GM19452 (cell line): ENCODE data around the gene CFAP45.

Experiments used
- ATAC-seq: cut with Tn5 transposase; IDR thresholded peaks from one replicate; pipeline ENCODE4 v1.9.1; 2021; ENCODE audit not compliant: unreplicated experiment

CFAP45 gene

DNA sequence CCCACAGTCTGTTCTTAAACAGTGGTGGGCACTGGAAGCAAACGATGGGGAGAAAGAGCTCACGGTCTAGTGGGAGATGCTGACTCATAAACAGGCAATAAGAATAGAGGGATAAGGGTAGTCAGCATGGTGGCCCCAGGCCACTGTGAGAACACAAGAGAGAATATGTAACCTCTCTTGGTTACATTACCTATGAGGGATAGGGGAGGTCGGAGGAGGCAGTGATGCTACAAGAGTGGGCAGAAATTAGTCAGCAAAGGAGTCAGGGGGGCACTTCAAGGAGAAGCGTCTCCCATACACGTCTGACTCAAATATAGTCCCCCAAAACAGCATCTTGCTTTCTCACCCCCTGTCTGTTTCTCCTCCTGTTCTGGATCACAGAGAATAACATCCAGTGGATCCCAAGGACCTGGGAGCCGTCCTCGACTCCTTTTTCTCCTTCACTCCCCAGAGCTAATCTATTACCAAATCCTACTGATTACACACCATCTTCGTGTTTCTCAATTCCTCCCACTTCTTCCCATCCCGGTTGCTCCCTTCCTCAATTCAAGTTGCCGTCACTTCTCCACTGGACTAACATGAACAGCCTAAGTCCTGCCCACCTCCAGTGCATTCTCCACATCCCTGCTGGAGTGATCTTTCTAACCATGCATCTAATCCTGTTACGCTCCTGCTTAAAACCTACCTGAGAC lies 71.2 kb downstream of the CFAP45 start:
- no peak for ATAC-seq

GRCh38 chr1:159828176-159828575 lies 71.8 kb downstream of the CFAP45 start:
- ATAC-seq, result no peak

- no peak for ATAC-seq
Observed at GRCh38 chr1:159827549-159827948, 72.4 kb downstream of the CFAP45 start.

DNA sequence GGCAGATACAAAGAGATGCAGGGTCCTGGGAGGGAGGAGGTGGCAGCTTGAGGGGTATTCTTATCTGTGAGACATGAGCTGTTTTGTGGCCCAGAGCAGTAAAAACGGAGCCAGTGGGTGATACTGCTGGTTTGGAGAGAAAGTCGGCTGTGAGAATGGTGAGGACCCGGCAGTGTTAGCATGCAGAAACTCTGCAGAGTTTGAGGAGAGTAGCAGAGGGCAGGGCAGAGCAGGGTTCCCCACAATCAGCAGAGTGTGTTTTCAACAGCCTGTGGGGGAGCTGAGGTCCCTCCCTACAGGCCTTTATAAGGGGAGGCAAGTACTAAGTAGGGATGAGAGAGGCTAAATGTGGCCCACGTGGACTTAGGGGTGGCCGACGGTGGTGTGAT lies 72.9 kb downstream of the CFAP45 start:
- no peak for ATAC-seq

DNA sequence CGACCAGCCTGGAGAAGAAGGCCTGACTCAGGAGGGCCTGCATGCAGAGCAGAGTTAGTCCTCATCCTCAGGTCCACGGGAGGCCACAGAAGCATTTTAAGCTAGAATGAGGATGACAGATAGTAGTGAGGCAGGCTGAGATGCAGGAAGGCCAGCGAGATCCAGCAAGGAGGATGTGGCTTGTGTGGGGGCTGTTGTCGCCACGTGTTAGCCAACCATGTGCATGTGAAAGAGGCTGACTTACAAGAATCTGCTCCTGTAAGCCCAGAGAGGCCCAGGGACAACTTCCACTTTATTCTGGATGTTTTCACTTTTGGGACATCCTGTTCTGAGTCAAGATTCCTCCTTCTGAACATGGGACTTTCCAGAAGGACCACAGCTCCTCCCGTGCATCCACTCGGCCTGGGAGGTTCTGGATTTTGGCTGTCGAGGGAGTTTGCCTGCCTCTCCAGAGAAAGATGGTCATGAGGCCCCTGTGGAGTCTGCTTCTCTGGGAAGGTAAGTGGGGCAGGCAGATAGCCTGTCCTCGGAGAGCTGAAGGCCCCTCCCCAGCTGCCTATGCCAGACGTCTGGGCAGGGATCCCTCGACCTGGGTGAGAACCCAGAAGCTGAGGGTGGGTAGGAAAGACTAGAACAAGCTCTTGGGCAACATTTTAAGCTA lies 73.4 kb downstream of the CFAP45 start, which contains the start of gene SLAMF8:
Gene SLAMF8, plus strand, starts transcription at position 433 of the 661 bp plus-strand sequence. Its CDS starts 26 bp downstream, at position 459.
- ATAC-seq, result no peak

DNA sequence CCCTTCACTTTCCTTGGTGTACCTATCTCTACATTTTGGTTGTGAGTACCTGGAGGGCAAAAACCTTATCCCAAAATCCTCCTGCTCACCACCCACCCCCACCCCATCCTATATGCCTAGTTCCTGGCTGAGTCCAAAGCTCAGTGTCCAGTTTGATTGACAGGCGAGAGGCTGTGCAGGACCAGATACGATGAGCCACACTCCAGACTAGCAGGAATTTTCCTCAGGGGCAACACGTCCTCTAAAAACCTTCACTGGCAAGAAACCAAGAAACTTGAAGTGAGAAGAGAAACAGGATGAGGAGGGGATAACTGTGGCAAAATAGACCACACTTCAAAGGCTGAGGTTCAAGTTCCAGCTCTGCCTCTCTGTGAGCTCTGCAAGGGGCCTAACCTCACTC lies 74.4 kb downstream of the CFAP45 start:
- ATAC-seq, result no peak

DNA sequence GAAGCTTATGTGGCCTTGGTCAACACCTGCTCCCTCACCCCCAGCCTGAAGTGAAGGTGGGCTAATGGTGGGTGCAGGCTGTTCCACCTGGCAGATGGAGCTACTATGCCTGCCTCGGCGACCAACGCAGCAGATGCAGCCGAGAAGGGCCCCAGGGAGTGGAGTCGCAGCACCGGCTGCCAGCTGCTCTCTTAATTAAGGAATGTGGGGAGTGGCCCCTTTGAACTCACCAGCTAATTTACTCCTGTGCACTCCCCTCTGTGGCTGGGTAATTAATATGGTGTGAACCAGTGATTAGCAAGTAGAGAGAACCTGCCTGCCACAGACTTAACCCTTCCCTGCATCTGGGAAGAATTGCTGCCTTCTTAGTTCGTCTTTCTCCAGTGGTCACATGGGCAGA lies 76.6 kb downstream of the CFAP45 start:
- no peak for ATAC-seq
